ENCODE data around the gene KRTAP2-4.
"Not testable (repeated sequence)": the region's sequence is repeated elsewhere in the genome, so short reads cannot be mapped to it uniquely, and the experiment has no call there.

KRTAP2-4 gene

GRCh38 chr17:41037853-41038350 is 27.8 kb downstream of the KRTAP2-4 start:
- no peak for DNase-seq (ENCODE audit: low spot score)

GRCh38 chr17:41034346-41034935 is 31.2 kb downstream of the KRTAP2-4 start, which contains the start of gene KRTAP1-3:
Gene KRTAP1-3, minus strand, starts transcription at chr17:41034874. Its CDS starts 53 bp downstream, at chr17:41034821.
- not testable (repeated sequence) for DNase-seq (ENCODE audit: low spot score)

- DNase-seq (ENCODE audit: low spot score) = no peak
Observed at GRCh38 chr17:41029633-41030245, 35.9 kb downstream of the KRTAP2-4 start, which contains the start of gene KRTAP1-4. Gene KRTAP1-4, minus strand, starts transcription at chr17:41030195. Its CDS starts 117 bp downstream, at chr17:41030078.

GRCh38 chr17:41026715-41027471 is 38.8 kb downstream of the KRTAP2-4 start, which contains the start of gene KRTAP1-5:
Gene KRTAP1-5, minus strand, starts transcription at chr17:41027208. Its CDS starts 53 bp downstream, at chr17:41027155.
- DNase-seq (ENCODE audit: low spot score) = peak; percentile 61

- no peak for DNase-seq (ENCODE audit: low spot score)
Observed at GRCh38 chr17:41024697-41025096, 41.0 kb downstream of the KRTAP2-4 start.

GRCh38 chr17:41020336-41020735 is 45.3 kb downstream of the KRTAP2-4 start:
- no peak for DNase-seq (ENCODE audit: low spot score)

GRCh38 chr17:41019415-41019814 is 46.3 kb downstream of the KRTAP2-4 start:
- DNase-seq (ENCODE audit: low spot score) = no peak

- DNase-seq (ENCODE audit: low spot score) = no peak
Observed at GRCh38 chr17:41018541-41018940, 47.1 kb downstream of the KRTAP2-4 start.

GRCh38 chr17:41016578-41017215 is 49.0 kb downstream of the KRTAP2-4 start:
- no peak for DNase-seq (ENCODE audit: low spot score)

GRCh38 chr17:41015454-41015853 is 50.2 kb downstream of the KRTAP2-4 start:
- DNase-seq (ENCODE audit: low spot score) = no peak

Data from AG08396 (cell line).